Endothelial cell of umbilical vein (primary cell): ENCODE results near the gene CDK5. TPM values are rescaled to one million over a fixed set of nuclear protein-coding genes. Genes with fewer than 3 reads are reported as not detected.

ENCODE experiments used
- BruUV-seq: library from RNA; stranded (reverse); fragments of 400-500 nt; replicated peaks from 2 replicates; lab custom pipeline; 2021; lab: Mats Ljungman, UMichigan
- CTCF ChIA-PET: fragments of 300-600, 350-600 bp; sonication (Branson Sonifier 250); formaldehyde crosslinking; loops from one replicate; lab custom pipeline; 2021; ENCODE audit warnings: antibody characterized with exemption, inconsistent platforms; lab: Charles Lee
- POLR2A ChIA-PET: fragments of 300-600, 350-600 bp; sonication (Branson Sonifier 250); formaldehyde crosslinking; loops from one replicate; lab custom pipeline; 2021; ENCODE audit warnings: antibody characterized with exemption, inconsistent platforms; lab: Charles Lee
- DNase-seq: peaks from one replicate; pipeline ENCODE4 v3.0.0-alpha.2; 2011; ENCODE audit warnings: low read depth, low spot score
- FAIRE-seq: peaks from 2 replicates; lab custom pipeline; 2011; peaks lifted over from hg19 to GRCh38; lab: Jason Lieb, UNC
- H2AFZ ChIP-seq: 2 replicates; pipeline ENCODE4 v1.6.0; 2012; ENCODE audit warnings: low read depth, low read length, control low read depth, inconsistent platforms
- H3K27ac ChIP-seq: 2 replicates; pipeline ENCODE4 v1.5.1; 2011; ENCODE audit warnings: low read depth, mild to moderate bottlenecking, control low read depth, low read length, moderate library complexity; ENCODE audit not compliant: insufficient read depth
- H3K27me3 ChIP-seq, 2 experiments: 2 replicates each; pipeline versions ENCODE4 v1.6.0 to v1.6.1; 2011; ENCODE audit warnings: low read length in 2 of 2, mixed read lengths in 1 of 2; ENCODE audit not compliant: control insufficient read depth in 2 of 2, insufficient read depth in 2 of 2
- H3K36me3 ChIP-seq, 2 experiments: 2 replicates in 1 of 2; 3 replicates in 1 of 2; pipeline ENCODE4 v1.5.1; 2011; ENCODE audit warnings: low read length in 2 of 2, mild to moderate bottlenecking in 1 of 2, moderate library complexity in 1 of 2; ENCODE audit not compliant: control insufficient read depth in 2 of 2, insufficient read depth in 2 of 2; ENCODE audit errors: extremely low read depth in 1 of 2
- H3K4me1 ChIP-seq: 3 replicates; pipeline ENCODE4 v1.5.1; 2011; ENCODE audit warnings: mild to moderate bottlenecking, low read length; ENCODE audit not compliant: control insufficient read depth, insufficient read depth; ENCODE audit errors: extremely low read depth
- H3K4me2 ChIP-seq: 2 replicates; pipeline ENCODE4 v1.6.1; 2011; ENCODE audit warnings: low read length, control low read depth, mixed read lengths; ENCODE audit not compliant: insufficient read depth
- H3K4me3 ChIP-seq, 3 experiments: fragments of 200-600 bp in 1 of 3; sonication (generic), shearing (Covaris generic) in 1 of 3; replicated peaks in 1 of 3; 2 replicates each; pipeline ENCODE4 v1.5.1; 2011 to 2016; ENCODE audit warnings: control low read depth in 3 of 3, low read length in 3 of 3, mild to moderate bottlenecking in 2 of 3, inconsistent platforms in 1 of 3, low read depth in 1 of 3, moderate library complexity in 1 of 3; ENCODE audit not compliant: insufficient read depth in 1 of 3
- H3K79me2 ChIP-seq: 2 replicates; pipeline ENCODE4 v1.6.0; 2012; ENCODE audit warnings: low read length, inconsistent platforms; ENCODE audit not compliant: control insufficient read depth, insufficient read depth
- H3K9ac ChIP-seq: replicated peaks from 2 replicates; pipeline ENCODE3; 2011; ENCODE audit warnings: low read length, control low read depth; ENCODE audit not compliant: insufficient read depth; ENCODE audit errors: extremely low read depth
- H3K9me1 ChIP-seq: replicated peaks from 3 replicates; pipeline ENCODE4 v1.6.0; 2011; ENCODE audit warnings: mild to moderate bottlenecking, low read length; ENCODE audit not compliant: control insufficient read depth, insufficient read depth; ENCODE audit errors: extremely low read depth
- H3K9me3 ChIP-seq: replicated peaks from 2 replicates; pipeline ENCODE4 v1.5.1; 2012; ENCODE audit warnings: low read length, inconsistent platforms; ENCODE audit not compliant: control insufficient read depth, insufficient read depth
- H4K20me1 ChIP-seq: replicated peaks from 2 replicates; pipeline ENCODE3; 2011; ENCODE audit warnings: mild to moderate bottlenecking, low read length; ENCODE audit not compliant: control insufficient read depth, insufficient read depth; ENCODE audit errors: extremely low read depth
- EZH2 ChIP-seq: IDR thresholded peaks from 2 replicates; pipeline ENCODE4 v1.6.1; 2012; ENCODE audit warnings: borderline replicate concordance, low read depth, mild to moderate bottlenecking, moderate library complexity, low read length, inconsistent platforms; ENCODE audit not compliant: severe bottlenecking
- FOS ChIP-seq: IDR thresholded peaks from 2 replicates; pipeline ENCODE4 v1.6.1; 2011; ENCODE audit warnings: mild to moderate bottlenecking, low read length, moderate library complexity, borderline replicate concordance; ENCODE audit not compliant: insufficient read depth
- GATA2 ChIP-seq: IDR thresholded peaks from 2 replicates; pipeline ENCODE4 v1.7.0; 2011; ENCODE audit warnings: low read depth, mild to moderate bottlenecking, moderate library complexity, mixed read lengths, low read length; ENCODE audit not compliant: insufficient read length, insufficient read depth
- JUN ChIP-seq: IDR thresholded peaks from 2 replicates; pipeline ENCODE4 v1.6.1; 2011; ENCODE audit warnings: borderline replicate concordance, low read depth; ENCODE audit not compliant: insufficient read length, insufficient read depth
- MYC ChIP-seq: IDR thresholded peaks from one replicate; pipeline ENCODE4 v1.6.1; 2011; ENCODE audit warnings: mild to moderate bottlenecking, low read depth, low read length
- POLR2A ChIP-seq: IDR thresholded peaks from 2 replicates; pipeline ENCODE4 v1.6.1; 2012; ENCODE audit warnings: low read depth, mild to moderate bottlenecking, control low read depth, low read length
- POLR2AphosphoS5 ChIP-seq: IDR thresholded peaks from 2 replicates; pipeline ENCODE4 v1.6.1; 2012; ENCODE audit warnings: low read depth, mild to moderate bottlenecking, control low read depth, low read length, moderate library complexity; ENCODE audit not compliant: insufficient read depth
- dilution Hi-C: fragments of 300-500 bp; cut with MboI; formaldehyde crosslinking; loops from one replicate; pipeline ENCODE4 v1.15.0; 2019; ENCODE audit warnings: low sequenced_read_pairs; ENCODE audit not compliant: extremely low pct_ligation_motif_present
- intact Hi-C: fragments of 100-400 bp; cut with micrococcal nuclease; formaldehyde crosslinking; loops from one replicate; pipeline ENCODE4 v1.10.0; 2022
- polyA plus RNA-seq, 4 experiments: library from polyadenylated mRNA; depleted of rRNA in 3 of 4; stranded (reverse) in 3 of 4; unstranded in 1 of 4; fragments of >200 nt; gene quantifications; 2 replicates each; pipeline versions ENCODE4 v1.2.1 to v1.2.3, GENCODE V29; 2011 to 2012; ENCODE audit warnings: missing spikeins in 1 of 4
- total RNA-seq: library from RNA; stranded (reverse); gene quantifications from 2 replicates; pipeline ENCODE4 v1.2.3, GENCODE V29; 2021
- TF ChIP-seq, protein P1 (sequence below): IDR thresholded peaks from 2 replicates; pipeline ENCODE4 v1.6.1; 2011; ENCODE audit not compliant: insufficient read depth, insufficient read length
- TF ChIP-seq, protein P2 (sequence below), 2 donors: IDR thresholded peaks; 1 replicate in 1 of 2; 2 replicates in 1 of 2; pipeline ENCODE4 v1.5.1; 2011; ENCODE audit warnings: low read length in 2 of 2, mild to moderate bottlenecking in 2 of 2, moderate library complexity in 2 of 2, control low read depth in 1 of 2, inconsistent platforms in 1 of 2, low read depth in 1 of 2; ENCODE audit not compliant: insufficient read depth in 1 of 2; ENCODE audit errors: extremely low read depth in 1 of 2

Gene CDK5
- total and polyA plus RNA-seq, 2 donors (not counting 3 experiments of a cell fraction or from before 2014, with no cell fraction given): 16.5 to 38.3 TPM

DNA sequence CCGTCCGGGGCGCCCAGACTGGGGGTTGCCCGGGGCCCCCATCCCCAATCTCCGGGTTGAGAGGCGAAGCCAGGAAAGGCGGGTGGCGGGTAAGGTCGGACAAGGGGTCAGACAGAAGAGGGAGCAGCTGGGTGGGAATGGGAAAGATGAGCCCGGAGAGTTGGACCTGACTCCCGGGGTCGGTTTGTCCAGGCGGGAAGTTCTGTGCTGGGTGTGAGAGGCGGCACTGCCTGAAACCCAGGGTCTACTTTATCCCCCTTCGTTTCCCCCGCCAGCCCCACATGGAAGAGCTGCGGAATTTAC is 2.4 kb upstream of the CDK5 start:
- H4K20me1 ChIP-seq: no peaks in the 10 kb centered on the region
- H3K36me3 ChIP-seq: peaks cover 0 to 11% of the 10 kb centered on the region in 2 experiments
- TF ChIP-seq GATA2 (no peak), POLR2A (no peak), JUN (no peak), MYC (no peak), EZH2 (no peak), FOS (no peak), POLR2AphosphoS5 (no peak)
- TF ChIP-seq, protein P1, sequence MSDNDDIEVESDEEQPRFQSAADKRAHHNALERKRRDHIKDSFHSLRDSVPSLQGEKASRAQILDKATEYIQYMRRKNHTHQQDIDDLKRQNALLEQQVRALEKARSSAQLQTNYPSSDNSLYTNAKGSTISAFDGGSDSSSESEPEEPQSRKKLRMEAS: no peak
- TF ChIP-seq, protein P2, sequence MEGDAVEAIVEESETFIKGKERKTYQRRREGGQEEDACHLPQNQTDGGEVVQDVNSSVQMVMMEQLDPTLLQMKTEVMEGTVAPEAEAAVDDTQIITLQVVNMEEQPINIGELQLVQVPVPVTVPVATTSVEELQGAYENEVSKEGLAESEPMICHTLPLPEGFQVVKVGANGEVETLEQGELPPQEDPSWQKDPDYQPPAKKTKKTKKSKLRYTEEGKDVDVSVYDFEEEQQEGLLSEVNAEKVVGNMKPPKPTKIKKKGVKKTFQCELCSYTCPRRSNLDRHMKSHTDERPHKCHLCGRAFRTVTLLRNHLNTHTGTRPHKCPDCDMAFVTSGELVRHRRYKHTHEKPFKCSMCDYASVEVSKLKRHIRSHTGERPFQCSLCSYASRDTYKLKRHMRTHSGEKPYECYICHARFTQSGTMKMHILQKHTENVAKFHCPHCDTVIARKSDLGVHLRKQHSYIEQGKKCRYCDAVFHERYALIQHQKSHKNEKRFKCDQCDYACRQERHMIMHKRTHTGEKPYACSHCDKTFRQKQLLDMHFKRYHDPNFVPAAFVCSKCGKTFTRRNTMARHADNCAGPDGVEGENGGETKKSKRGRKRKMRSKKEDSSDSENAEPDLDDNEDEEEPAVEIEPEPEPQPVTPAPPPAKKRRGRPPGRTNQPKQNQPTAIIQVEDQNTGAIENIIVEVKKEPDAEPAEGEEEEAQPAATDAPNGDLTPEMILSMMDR (IDR thresholded peaks at IDR 0.05; ENCODE audit: extremely low read depth in 1 of 2, insufficient read depth in 1 of 2, low read depth in 1 of 2, low read length in 2 of 2): no peak
- no peaks in the 10 kb centered on the region for H3K27me3 ChIP-seq
- H3K9me3 ChIP-seq: no peaks in the 10 kb centered on the region
- H2AFZ ChIP-seq: no peak overlapping the region
- dilution Hi-C loops: no loop called here
- CTCF ChIA-PET: interaction anchor here (0.8 to 2.8 kb wide), 11 partner anchors 8 to 98 kb away, joined by 3 to 11 read pairs (median 4); partner anchors contain the start of gene ABCB8
- H3K79me2 ChIP-seq: peaks cover 34% of the 10 kb centered on the region
- peak overlapping the region; percentile 80 for H3K4me2 ChIP-seq
- no TSS peak for BruUV-seq
- peaks cover 29% of the 10 kb centered on the region for H3K4me1 ChIP-seq
- intact Hi-C loops: no loop called here
- FAIRE-seq: no peak
- H3K9me1 ChIP-seq: no peaks in the 10 kb centered on the region
- peak overlapping the region; percentile 22 for H3K27ac ChIP-seq
- H3K4me3 ChIP-seq: peak overlapping the region; percentile 66 to 83 (median 78)
- DNase-seq: no peak
- POLR2A ChIA-PET: interaction anchor here (1.5 kb wide), 1 partner anchor 21 kb away, joined by 4 read pairs; no protein-coding TSS in a partner anchor
- H3K9ac ChIP-seq: peak overlapping the region; percentile 70
